DOHH2 (cell line): Measurements from ENCODE around the gene MTR.
A peak's percentile ranks its signal among the peaks of the same experiment; 100 is the strongest.

Experiments used
- H3F3A ChIP-seq: fragments of 200-600 bp; sonication (generic), shearing (Covaris generic); 2 replicates; pipeline ENCODE4 v1.6.0; 2016; ENCODE audit warnings: antibody characterized with exemption, mild to moderate bottlenecking; ENCODE audit not compliant: control insufficient read depth, insufficient read depth
- H3K27ac ChIP-seq: fragments of 200-600 bp; sonication (generic); 2 replicates; pipeline ENCODE4 v1.5.1; 2014; ENCODE audit warnings: low read depth, mild to moderate bottlenecking, low read length, moderate library complexity
- H3K27me3 ChIP-seq: fragments of 200-600 bp; sonication (generic); 2 replicates; pipeline ENCODE4 v1.6.1; 2014; ENCODE audit warnings: mild to moderate bottlenecking, low read length, mixed read lengths; ENCODE audit not compliant: control insufficient read depth
- H3K36me3 ChIP-seq: fragments of 200-600 bp; sonication (generic); 2 replicates; pipeline ENCODE4 v1.6.1; 2014; ENCODE audit warnings: mild to moderate bottlenecking, low read length, moderate library complexity, mixed read lengths; ENCODE audit not compliant: control insufficient read depth
- H3K4me1 ChIP-seq: fragments of 200-600 bp; sonication (generic); 2 replicates; pipeline ENCODE4 v1.6.1; 2014; ENCODE audit warnings: mild to moderate bottlenecking, low read length, mixed read lengths; ENCODE audit not compliant: control insufficient read depth
- H3K4me2 ChIP-seq: fragments of 200-600 bp; sonication (generic); 2 replicates; pipeline ENCODE4 v1.6.0; 2014; ENCODE audit warnings: mild to moderate bottlenecking, low read length, moderate library complexity
- H3K4me3 ChIP-seq: fragments of 200-600 bp; sonication (generic); 2 replicates; pipeline ENCODE4 v1.5.1; 2014; ENCODE audit warnings: mild to moderate bottlenecking, low read length, mixed read lengths
- H3K79me2 ChIP-seq: fragments of 200-600 bp; sonication (generic); 2 replicates; pipeline ENCODE4 v1.6.1; 2014; ENCODE audit warnings: mild to moderate bottlenecking, low read length, mixed read lengths; ENCODE audit not compliant: control insufficient read depth
- H3K9me2 ChIP-seq: fragments of 200-600 bp; sonication (generic); replicated peaks from 2 replicates; pipeline ENCODE4 v1.6.1; 2014; ENCODE audit warnings: mild to moderate bottlenecking, low read length, mixed read lengths; ENCODE audit not compliant: control insufficient read depth
- H3K9me3 ChIP-seq: fragments of 200-600 bp; sonication (generic); 2 replicates; pipeline ENCODE4 v1.6.1; 2014; ENCODE audit warnings: antibody characterized with exemption, low read length, mixed read lengths; ENCODE audit not compliant: control insufficient read depth, insufficient read depth
- H4K20me1 ChIP-seq: fragments of 200-600 bp; sonication (generic); 2 replicates; pipeline ENCODE4 v1.6.0; 2014; ENCODE audit warnings: low read depth, mild to moderate bottlenecking, antibody characterized with exemption, low read length, moderate library complexity; ENCODE audit not compliant: control insufficient read depth, insufficient read depth
- CTCF ChIP-seq: fragments of 200-600 bp; sonication (generic); IDR thresholded peaks from one replicate; pipeline ENCODE4 v1.5.1; 2014; ENCODE audit warnings: antibody characterized with exemption, mild to moderate bottlenecking, low read depth, low read length; ENCODE audit not compliant: poor library complexity, severe bottlenecking
- EZH2phosphoT487 ChIP-seq: fragments of 200-600 bp; sonication (generic); IDR thresholded peaks from 2 replicates; pipeline ENCODE4 v1.6.1; 2017; ENCODE audit warnings: borderline replicate concordance, mild to moderate bottlenecking, antibody characterized with exemption, low read length, moderate library complexity, mixed read lengths

MTR gene

GRCh38 chr1:236754525-236755210 is 40.4 kb upstream of the MTR start:
- Histone ChIP-seq H3K9me2 (no peaks in the 10 kb centered on the region), H3K27me3 (no peaks in the 10 kb centered on the region), H3K4me2 (no peak overlapping the region)

DNA sequence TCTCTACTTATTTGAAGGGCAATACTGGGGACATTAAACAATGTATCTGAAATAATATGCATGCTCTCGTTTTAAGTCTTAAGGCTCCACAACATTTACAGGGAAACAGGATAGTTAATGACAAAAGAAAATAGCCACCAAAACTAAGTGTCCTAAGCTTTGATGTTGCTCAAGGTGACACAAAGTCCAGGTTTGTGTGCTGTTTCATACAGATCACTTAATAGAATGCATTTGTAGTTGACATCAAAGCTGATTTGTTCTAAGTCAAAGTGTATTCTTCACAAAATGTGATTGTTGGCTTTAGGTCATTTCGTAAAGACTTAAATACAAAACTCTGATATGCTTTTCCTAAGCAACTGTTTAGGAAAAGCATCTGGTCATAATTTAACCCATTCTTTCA is 37.5 kb upstream of the MTR start:
- no peaks in the 10 kb centered on the region for H3K9me2 ChIP-seq
- H4K20me1 ChIP-seq, result no peaks in the 10 kb centered on the region
- no peak overlapping the region for H3K27ac ChIP-seq
- no peaks in the 10 kb centered on the region for H3K9me3 ChIP-seq
- no peaks in the 10 kb centered on the region for H3F3A ChIP-seq
- H3K27me3 ChIP-seq, result no peaks in the 10 kb centered on the region
- H3K79me2 ChIP-seq, result no peaks in the 10 kb centered on the region
- no peaks in the 10 kb centered on the region for H3K36me3 ChIP-seq
- no peak overlapping the region for H3K4me2 ChIP-seq
- H3K4me1 ChIP-seq, result no peaks in the 10 kb centered on the region
- H3K4me3 ChIP-seq, result no peak overlapping the region
- TF ChIP-seq EZH2phosphoT487 (no peak), CTCF (no peak)

More at GRCh38 chr1:236754525-236755210, 40.4 kb upstream of the MTR start:
- no peaks in the 10 kb centered on the region for H3K4me1 ChIP-seq
- H3K27ac ChIP-seq, result no peak overlapping the region
- H3K9me3 ChIP-seq, result no peaks in the 10 kb centered on the region
- no peak overlapping the region for H3K4me3 ChIP-seq
- H3K36me3 ChIP-seq, result no peaks in the 10 kb centered on the region
- H3F3A ChIP-seq, result no peaks in the 10 kb centered on the region
- no peak for TF ChIP-seq EZH2phosphoT487
- no peak for TF ChIP-seq CTCF
- H4K20me1 ChIP-seq, result no peaks in the 10 kb centered on the region
- no peaks in the 10 kb centered on the region for H3K79me2 ChIP-seq

DNA sequence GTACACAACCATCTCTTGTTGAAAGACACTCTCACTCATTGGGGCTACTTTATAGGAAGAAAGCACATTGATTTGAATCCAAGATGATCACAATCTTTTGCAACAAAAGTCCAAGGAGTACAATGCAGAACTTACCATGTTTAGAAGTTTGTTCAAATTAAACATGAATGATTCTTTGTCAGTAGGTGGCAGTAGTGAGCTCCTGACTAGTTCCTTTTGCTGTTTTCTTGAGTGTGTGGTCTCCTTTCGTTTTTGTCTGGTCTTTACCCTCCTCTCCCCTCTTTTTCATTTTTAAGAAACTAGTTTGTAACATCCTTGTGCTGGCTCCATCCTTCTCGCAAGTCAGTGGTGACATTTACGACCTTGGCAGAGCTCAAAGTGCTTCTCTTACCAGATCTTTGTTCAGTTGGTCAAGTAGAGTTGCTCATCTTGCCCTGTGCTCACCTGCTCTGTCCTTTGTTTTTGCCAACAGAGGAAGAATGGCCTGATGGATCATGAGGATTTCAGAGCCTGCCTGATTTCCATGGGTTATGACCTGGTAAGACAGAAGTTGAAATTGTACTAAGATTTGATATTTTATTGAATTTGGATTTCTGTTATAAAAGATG is 35.7 kb upstream of the MTR start:
- H4K20me1 ChIP-seq, result no peaks in the 10 kb centered on the region
- no peaks in the 10 kb centered on the region for H3K36me3 ChIP-seq
- no peaks in the 10 kb centered on the region for H3K9me2 ChIP-seq
- no peaks in the 10 kb centered on the region for H3F3A ChIP-seq
- peak overlapping the region; percentile 40 for H3K4me2 ChIP-seq
- no peaks in the 10 kb centered on the region for H3K27me3 ChIP-seq
- H3K27ac ChIP-seq, result no peak overlapping the region
- H3K79me2 ChIP-seq, result no peaks in the 10 kb centered on the region
- H3K4me1 ChIP-seq, result no peaks in the 10 kb centered on the region
- TF ChIP-seq EZH2phosphoT487 (no peak), CTCF (peak; percentile 73)
- no peaks in the 10 kb centered on the region for H3K9me3 ChIP-seq
- H3K4me3 ChIP-seq, result no peak overlapping the region
